K562 (cell line): ENCODE measurements around the gene ANKRD13C. TPM values are rescaled to one million over a fixed set of nuclear protein-coding genes. Genes with fewer than 3 reads are reported as not detected.
A peak's percentile ranks its signal among the peaks of the same experiment; 100 is the strongest.

ENCODE experiments used
- ATAC-seq: fragments of 200-7000 bp; cut with Tn5 transposase; 3 replicates; pipeline ENCODE4 v1.9.1; 2020; ENCODE audit warnings: moderate library complexity
- BruUV-seq: library from RNA; stranded (reverse); fragments of 400-500 nt; replicated peaks from 2 replicates; lab custom pipeline; 2021; lab: Mats Ljungman, UMichigan
- CTCF ChIA-PET: fragments of 300-600 bp; formaldehyde crosslinking; extraction: SDS; loops from one replicate; lab custom pipeline; 2021; ENCODE audit warnings: low intra/inter-chr PET ratio; lab: Yijun Ruan, JAX
- POLR2A ChIA-PET: fragments of 300-600, 350-650 bp; sonication (Branson Sonifier 250); formaldehyde crosslinking; extraction: SDS; loops from one replicate; lab custom pipeline; 2021; ENCODE audit warnings: antibody characterized with exemption, inconsistent platforms; lab: Yijun Ruan, JAX
- DNase-seq, 4 experiments: peaks; one replicate each; pipeline versions ENCODE4 v3.0.0 to v3.0.0-alpha.2; 2011 to 2018; ENCODE audit warnings: low spot score in 3 of 4, mixed read lengths in 3 of 4; ENCODE audit errors: extremely low read depth in 1 of 4
- FAIRE-seq: peaks from 2 replicates; lab custom pipeline; 2011; peaks lifted over from hg19 to GRCh38; lab: Jason Lieb, UNC
- H2AFZ ChIP-seq: 2 replicates; pipeline ENCODE4 v1.6.0; 2011; ENCODE audit warnings: low read depth, low read length, control low read depth, inconsistent platforms
- H3K27ac ChIP-seq: fragments of 200-600 bp; 3 replicates; pipeline ENCODE4 v1.8.0; 2011; ENCODE audit warnings: low read depth, mild to moderate bottlenecking, control low read depth, inconsistent platforms, low read length, moderate library complexity, mixed read lengths; ENCODE audit errors: extremely low read depth
- H3K27me3 ChIP-seq, 2 experiments: fragments of 300-600 bp in 1 of 2; 2 replicates in 1 of 2; 3 replicates in 1 of 2; pipeline versions ENCODE4 v1.6.0 to v1.8.0; 2011; ENCODE audit warnings: inconsistent platforms in 2 of 2, low read length in 2 of 2, mild to moderate bottlenecking in 1 of 2, mixed read lengths in 1 of 2, moderate library complexity in 1 of 2; ENCODE audit not compliant: control insufficient read depth in 2 of 2, insufficient read depth in 2 of 2
- H3K36me3 ChIP-seq: fragments of 300-600 bp; 3 replicates; pipeline ENCODE4 v1.8.0; 2011; ENCODE audit warnings: mild to moderate bottlenecking, low read length, inconsistent platforms; ENCODE audit not compliant: control insufficient read depth, insufficient read depth
- H3K4me1 ChIP-seq, 2 experiments: fragments of 200-600 bp in 1 of 2; replicated peaks in 1 of 2; 2 replicates in 1 of 2; 3 replicates in 1 of 2; pipeline versions ENCODE4 v1.5.1 to v1.8.0; 2011; ENCODE audit warnings: inconsistent platforms in 2 of 2, low read length in 2 of 2, mild to moderate bottlenecking in 1 of 2, mixed read lengths in 1 of 2, moderate library complexity in 1 of 2; ENCODE audit not compliant: control insufficient read depth in 2 of 2, insufficient read depth in 2 of 2
- H3K4me2 ChIP-seq: 2 replicates; pipeline ENCODE4 v1.6.1; 2011; ENCODE audit warnings: low read length, control low read depth, inconsistent platforms, mixed read lengths; ENCODE audit not compliant: insufficient read depth
- H3K4me3 ChIP-seq: fragments of 200-600 bp; sonication (generic), shearing (Covaris generic); 2 replicates; pipeline ENCODE4 v1.5.1; 2016; ENCODE audit warnings: control low read depth, inconsistent platforms
- H3K79me2 ChIP-seq: fragments of 200-600 bp; 3 replicates; pipeline ENCODE4 v1.8.0; 2011; ENCODE audit warnings: low read length, inconsistent platforms; ENCODE audit not compliant: control insufficient read depth, insufficient read depth
- H3K9ac ChIP-seq, 2 experiments: 2 replicates each; pipeline versions ENCODE4 v1.6.0 to v1.6.1; 2011; ENCODE audit warnings: low read depth in 2 of 2, low read length in 2 of 2, control low read depth in 1 of 2, inconsistent platforms in 1 of 2, mild to moderate bottlenecking in 1 of 2, mixed read lengths in 1 of 2; ENCODE audit not compliant: insufficient read depth in 1 of 2
- H3K9me1 ChIP-seq: one replicate; pipeline ENCODE4 v1.6.0; 2011; ENCODE audit warnings: inconsistent platforms, mild to moderate bottlenecking, low read length, moderate library complexity; ENCODE audit not compliant: control insufficient read depth, insufficient read depth
- H3K9me3 ChIP-seq: replicated peaks from 2 replicates; pipeline ENCODE4 v1.5.1; 2011; ENCODE audit warnings: low read depth, low read length, inconsistent platforms; ENCODE audit not compliant: control insufficient read depth, insufficient read depth
- H4K20me1 ChIP-seq: replicated peaks from 2 replicates; pipeline ENCODE4 v1.6.1; 2011; ENCODE audit warnings: low read length, inconsistent platforms, mixed read lengths; ENCODE audit not compliant: control insufficient read depth, insufficient read depth
- CBX5 ChIP-seq: IDR thresholded peaks from 2 replicates; pipeline ENCODE4 v1.6.1; 2014; ENCODE audit warnings: low read depth, borderline replicate concordance
- L3MBTL2 ChIP-seq: fragments of 450-650 bp; IDR thresholded peaks from 2 replicates; pipeline ENCODE4 v1.6.1; 2016; ENCODE audit warnings: mild to moderate bottlenecking, moderate library complexity
- MBD2 ChIP-seq: sonication (generic); IDR thresholded peaks from 2 replicates; pipeline ENCODE4 v1.6.1; 2016; ENCODE audit warnings: low read depth, borderline replicate concordance
- POLR2B ChIP-seq: fragments of 450-650 bp; IDR thresholded peaks from 2 replicates; pipeline ENCODE4 v1.6.1; 2018; ENCODE audit warnings: low read depth; ENCODE audit not compliant: partially characterized antibody
- TBP ChIP-seq: optimal IDR thresholded peaks from 2 replicates; pipeline ENCODE3; 2011; ENCODE audit warnings: low read depth, low read length, improper control_type of control experiment
- ZNF324 ChIP-seq: fragments of 250-450 bp; sonication (Bioruptor Pico); IDR thresholded peaks from 2 replicates; pipeline ENCODE4 v1.4.0; 2020; ENCODE audit warnings: mild to moderate bottlenecking
- WGBS: fragments of 100-300 bp; shearing (Covaris generic); methylation state at CpG from one replicate; pipeline ENCODE4 v1.1.6; 2016; ENCODE audit warnings: low coverage, mixed read lengths; ENCODE audit not compliant: insufficient coverage; ENCODE audit errors: missing lambda C conversion rate; 5-methylcytosine and 5-hydroxymethylcytosine counted together
- in situ Hi-C: fragments of 300-500 bp; cut with MboI; formaldehyde crosslinking; loops from 4 replicates; pipeline ENCODE4 v1.15.0; 2018; ENCODE audit warnings: inconsistent platforms, mixed read lengths
- intact Hi-C: fragments of 100-400 bp; cut with micrococcal nuclease; formaldehyde crosslinking; loops from 2 replicates; pipeline ENCODE4 v1.14.2; 2022
- polyA plus RNA-seq, 8 experiments: library from polyadenylated mRNA; depleted of rRNA in 4 of 8; stranded (reverse) in 5 of 8; unstranded in 3 of 8; fragments of >200 nt; fragmentation: Nextera tagmentation in 2 of 8; fragmentation: Illumina TruSeq in 1 of 8; extraction: Ambion mirVana in 2 of 8; extraction: Trizol in 1 of 8; gene quantifications; 2 replicates each; pipeline versions ENCODE4 v1.2.1 to v1.2.3, GENCODE V29; 2011 to 2014; ENCODE audit warnings: inconsistent platforms in 1 of 8, missing spikeins in 1 of 8
- total RNA-seq, 7 experiments: library from RNA; depleted of rRNA in 6 of 7; stranded (reverse); fragments of >200 nt in 6 of 7; fragmentation: Illumina TruSeq in 2 of 7; extraction: Trizol in 2 of 7; gene quantifications; 2 replicates each; pipeline versions ENCODE4 v1.2.1 to v1.2.3, GENCODE V29; 2011 to 2021; ENCODE audit warnings: low replicate concordance in 1 of 7
- TF ChIP-seq, protein P1 (sequence below): IDR thresholded peaks from 3 replicates; pipeline ENCODE4 v1.6.1; 2011; ENCODE audit warnings: borderline replicate concordance, mild to moderate bottlenecking; ENCODE audit not compliant: insufficient read length, insufficient read depth
- TF ChIP-seq, protein P2 (sequence below): fragments of 250-450 bp; sonication (Bioruptor Pico); IDR thresholded peaks from 2 replicates; pipeline ENCODE4 v1.8.0; 2022; ENCODE audit warnings: inconsistent platforms, mild to moderate bottlenecking, moderate library complexity, borderline replicate concordance

The ANKRD13C gene
- total and polyA plus RNA-seq, 9 of the 15 experiments (the other 6 are each of a cell fraction or from before 2014, with no cell fraction given): 3.4 to 22.8 (median 12.5) TPM

GRCh38 chr1:70227439-70227838 lies 127.1 kb downstream of the ANKRD13C start:
- peak; percentile 72 for ATAC-seq
- FAIRE-seq: no peak
- Histone ChIP-seq H3K36me3 (peaks cover 97% of the 10 kb centered on the region), H2AFZ (no peak overlapping the region), H4K20me1 (peaks cover 14% of the 10 kb centered on the region; the same call in 1 of the 2 replicates), H3K4me3 (no peak overlapping the region), H3K4me1 (peaks cover 0 to 16% of the 10 kb centered on the region in 2 experiments; a peak in 2 of 5 replicates), H3K9me1 (no peaks in the 10 kb centered on the region), H3K4me2 (no peak overlapping the region), H3K9me3 (no peaks in the 10 kb centered on the region), H3K9ac (no peak overlapping the region), H3K27me3 (no peaks in the 10 kb centered on the region), H3K27ac (no peak overlapping the region), H3K79me2 (peaks cover 90% of the 10 kb centered on the region)
- in situ Hi-C loops: no loop called here
- intact Hi-C loops: loop anchor here (5.0 kb wide), 1 partner anchor 195 kb away; no protein-coding TSS in a partner anchor
- 65% methylated on average over 1 of the region's 1 CpG for WGBS
- BruUV-seq: no TSS peak
- ChIA-PET CTCF (no interaction called here), POLR2A (interaction anchor here (0.8 to 1.9 kb wide), 5 partner anchors 8 to 187 kb away, joined by 3 to 7 read pairs (median 4); partner anchors contain the start of genes ANKRD13C and LRRC40)
- no peak for TF ChIP-seq CBX5
- peak; percentile 81 for TF ChIP-seq ZNF324 (CRISPR knock-in tag)
- peak in 1 of 4 experiments; percentile 9 for DNase-seq

DNA sequence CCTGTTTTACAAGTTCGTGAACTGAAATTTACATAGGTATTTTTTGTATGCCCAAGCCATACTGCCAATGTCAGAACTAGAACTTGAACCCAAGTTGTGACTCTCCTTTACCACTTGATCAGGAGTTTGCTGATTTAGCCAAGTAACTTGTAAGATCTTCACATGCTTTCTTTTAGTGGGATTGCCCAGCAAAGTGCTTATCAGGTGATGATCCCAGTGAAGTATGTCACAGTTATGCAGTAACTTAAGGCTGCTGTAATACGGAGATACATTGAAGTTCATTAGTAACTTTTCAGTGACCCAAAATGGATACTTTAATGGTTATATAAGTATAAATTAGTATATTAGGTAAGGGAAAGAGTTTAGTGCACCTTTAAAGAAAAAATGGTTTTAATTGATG lies 129.6 kb downstream of the ANKRD13C start:
- peaks cover 8 to 18% of the 10 kb centered on the region in 2 experiments; a peak in 4 of 5 replicates for H3K4me1 ChIP-seq

More for the DNA sequence above, 129.6 kb downstream of the ANKRD13C start:
- ATAC-seq (no peak), DNase-seq (no peak), FAIRE-seq (no peak)
- no peaks in the 10 kb centered on the region for H3K9me3 ChIP-seq
- in situ Hi-C loops (no loop called here), intact Hi-C loops (loop anchor here (5.0 kb wide), 2 partner anchors 187 to 193 kb away; partner anchors contain the start of gene CTH)
- CTCF ChIA-PET: no interaction called here
- POLR2A ChIA-PET: no interaction called here
- TF ChIP-seq, protein P1, sequence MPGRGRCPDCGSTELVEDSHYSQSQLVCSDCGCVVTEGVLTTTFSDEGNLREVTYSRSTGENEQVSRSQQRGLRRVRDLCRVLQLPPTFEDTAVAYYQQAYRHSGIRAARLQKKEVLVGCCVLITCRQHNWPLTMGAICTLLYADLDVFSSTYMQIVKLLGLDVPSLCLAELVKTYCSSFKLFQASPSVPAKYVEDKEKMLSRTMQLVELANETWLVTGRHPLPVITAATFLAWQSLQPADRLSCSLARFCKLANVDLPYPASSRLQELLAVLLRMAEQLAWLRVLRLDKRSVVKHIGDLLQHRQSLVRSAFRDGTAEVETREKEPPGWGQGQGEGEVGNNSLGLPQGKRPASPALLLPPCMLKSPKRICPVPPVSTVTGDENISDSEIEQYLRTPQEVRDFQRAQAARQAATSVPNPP: no peak
- TF ChIP-seq MBD2: no peak
- no peak for TF ChIP-seq POLR2B
- no peak for TF ChIP-seq TBP
- TF ChIP-seq, protein P2, sequence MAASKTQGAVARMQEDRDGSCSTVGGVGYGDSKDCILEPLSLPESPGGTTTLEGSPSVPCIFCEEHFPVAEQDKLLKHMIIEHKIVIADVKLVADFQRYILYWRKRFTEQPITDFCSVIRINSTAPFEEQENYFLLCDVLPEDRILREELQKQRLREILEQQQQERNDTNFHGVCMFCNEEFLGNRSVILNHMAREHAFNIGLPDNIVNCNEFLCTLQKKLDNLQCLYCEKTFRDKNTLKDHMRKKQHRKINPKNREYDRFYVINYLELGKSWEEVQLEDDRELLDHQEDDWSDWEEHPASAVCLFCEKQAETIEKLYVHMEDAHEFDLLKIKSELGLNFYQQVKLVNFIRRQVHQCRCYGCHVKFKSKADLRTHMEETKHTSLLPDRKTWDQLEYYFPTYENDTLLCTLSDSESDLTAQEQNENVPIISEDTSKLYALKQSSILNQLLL (CRISPR knock-in tag): no peak
- no peak for TF ChIP-seq L3MBTL2
- H3K27ac ChIP-seq: no peak overlapping the region
- H4K20me1 ChIP-seq: peaks cover 14% of the 10 kb centered on the region; the same call in 1 of the 2 replicates
- H3K27me3 ChIP-seq: no peaks in the 10 kb centered on the region
- no peak overlapping the region for H3K9ac ChIP-seq
- BruUV-seq: no TSS peak
- H3K4me2 ChIP-seq: no peak overlapping the region; the same call in 1 of the 2 replicates
- no peaks in the 10 kb centered on the region for H3K9me1 ChIP-seq
- WGBS: 93% methylated on average over 2 of the region's 2 CpGs
- H3K4me3 ChIP-seq: no peak overlapping the region
- peaks cover 97% of the 10 kb centered on the region for H3K79me2 ChIP-seq
- peaks cover 81% of the 10 kb centered on the region for H3K36me3 ChIP-seq
- H2AFZ ChIP-seq: no peak overlapping the region
